Stimulated activated CD8-positive, alpha-beta memory T cell treated with anti-CD3 and anti-CD28 coated beads, Interleukin-4, amount 100 ng/mL, for 4 hours (primary cell): ENCODE data around the gene AFF3.
"Not testable (repeated sequence)": the region's sequence is repeated elsewhere in the genome, so short reads cannot be mapped to it uniquely, and the experiment has no call there.

Experiments
- DNase-seq, 2 donors: peaks; one replicate each; pipeline ENCODE4 v3.0.0-alpha.2; 2020; ENCODE audit warnings: low read depth in 2 of 2, low spot score in 1 of 2

The AFF3 gene

DNA sequence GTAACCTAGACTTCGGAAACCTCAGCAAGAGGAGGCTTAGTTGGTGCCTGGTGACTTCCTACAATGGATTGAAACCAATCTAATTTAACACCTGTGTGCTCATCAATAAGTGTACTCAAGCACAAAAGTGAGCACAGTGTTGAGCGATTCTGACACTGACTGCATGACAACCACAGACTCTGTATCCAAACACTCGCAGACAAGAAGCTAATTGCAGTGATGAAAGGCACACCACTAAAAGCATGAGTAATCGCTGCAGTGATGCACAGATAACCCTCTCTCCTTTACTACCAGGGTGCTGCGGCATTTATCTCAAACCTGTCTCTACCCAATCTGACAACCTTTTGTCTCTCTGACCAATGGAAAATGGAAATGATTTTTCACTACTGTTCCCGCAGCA, 168.1 kb downstream of the AFF3 start:
- DNase-seq: no peak

DNA sequence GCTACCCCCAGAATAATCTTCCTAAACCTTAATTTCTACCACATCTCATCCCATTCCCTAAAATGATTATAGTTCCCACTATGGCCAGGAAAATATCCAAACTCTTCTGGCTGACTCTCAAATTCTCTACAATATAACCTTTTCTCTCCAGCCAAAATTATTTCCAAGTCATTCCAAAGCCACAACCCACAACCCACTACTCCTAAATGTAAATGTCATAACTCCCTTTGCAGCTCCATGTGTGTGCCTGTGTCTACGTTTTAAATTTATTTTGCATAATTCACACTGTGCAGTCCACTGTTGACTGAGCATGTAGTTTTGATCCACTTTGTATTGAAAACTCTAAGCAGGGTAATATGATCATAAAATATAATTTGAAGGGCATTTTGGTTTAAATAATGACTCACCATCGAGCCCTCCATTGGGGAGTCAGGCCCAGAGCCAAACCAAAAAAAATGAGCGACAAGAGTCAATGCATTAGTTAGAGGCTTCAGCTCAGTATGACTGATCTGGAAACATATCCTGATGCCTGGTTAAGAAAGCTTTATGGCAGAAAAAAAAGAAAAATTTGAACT, 171.0 kb downstream of the AFF3 start:
- DNase-seq: no peak

DNA sequence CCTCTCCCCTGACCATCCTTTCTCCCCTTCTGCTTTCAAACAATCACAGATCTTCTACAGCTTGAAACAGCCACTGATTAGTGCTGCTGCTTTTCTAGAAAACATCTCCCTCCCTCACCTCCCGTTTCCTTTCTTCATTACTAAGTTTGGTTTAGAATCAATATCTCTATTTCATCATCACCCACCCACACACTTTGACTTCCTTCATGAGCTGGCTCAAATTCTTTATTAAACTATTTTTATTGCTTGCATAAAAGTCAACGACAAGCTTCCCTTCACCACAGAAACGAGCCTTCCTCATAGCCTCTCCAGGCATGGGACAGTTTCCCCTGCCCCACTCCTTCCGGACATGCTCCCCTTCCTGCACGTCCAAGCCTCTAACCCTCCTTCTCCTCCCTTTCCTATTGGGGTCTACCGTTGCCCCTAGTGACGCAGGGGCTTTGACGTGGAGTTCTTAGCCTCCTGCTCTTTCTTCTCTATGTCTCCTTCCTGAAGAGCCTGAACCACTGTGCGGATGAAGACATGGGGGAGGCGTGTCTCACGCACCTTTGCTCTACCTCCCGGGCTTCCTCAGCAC, 172.0 kb downstream of the AFF3 start:
- DNase-seq: no peak

DNA sequence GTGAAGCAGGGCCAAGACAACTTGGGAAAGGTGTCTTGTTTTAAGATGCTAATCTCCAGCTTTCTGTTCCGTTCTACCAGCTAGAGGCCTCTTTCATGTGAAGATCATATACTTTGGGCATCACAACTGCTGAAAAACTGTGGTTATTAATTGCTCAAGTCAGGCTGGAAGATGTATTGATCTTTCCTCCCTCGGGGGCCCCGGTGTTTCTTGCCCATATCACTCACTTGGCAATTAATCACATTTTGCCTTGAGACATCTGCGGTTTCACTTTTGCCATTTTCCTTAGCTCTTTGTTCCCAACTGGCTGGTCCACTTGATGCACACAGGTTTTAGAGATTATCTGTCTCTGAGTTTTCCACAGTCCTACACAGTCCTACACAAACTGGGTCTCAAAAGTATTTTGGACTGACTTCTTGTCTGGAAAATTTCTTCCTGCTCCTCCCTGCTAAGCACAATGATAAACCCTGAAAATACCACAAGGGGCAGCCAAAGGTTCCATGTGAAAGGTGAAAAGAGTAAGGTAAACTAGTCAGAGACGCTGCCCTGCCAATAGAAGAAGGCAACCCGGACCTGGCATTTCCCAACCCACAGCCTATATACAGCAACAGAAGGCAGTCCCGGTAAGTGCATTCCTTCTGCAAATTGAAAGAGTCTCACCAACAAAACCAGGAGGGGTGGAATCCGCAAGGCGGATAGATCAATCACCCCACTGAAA, 181.0 kb downstream of the AFF3 start:
- no peak for DNase-seq

DNA sequence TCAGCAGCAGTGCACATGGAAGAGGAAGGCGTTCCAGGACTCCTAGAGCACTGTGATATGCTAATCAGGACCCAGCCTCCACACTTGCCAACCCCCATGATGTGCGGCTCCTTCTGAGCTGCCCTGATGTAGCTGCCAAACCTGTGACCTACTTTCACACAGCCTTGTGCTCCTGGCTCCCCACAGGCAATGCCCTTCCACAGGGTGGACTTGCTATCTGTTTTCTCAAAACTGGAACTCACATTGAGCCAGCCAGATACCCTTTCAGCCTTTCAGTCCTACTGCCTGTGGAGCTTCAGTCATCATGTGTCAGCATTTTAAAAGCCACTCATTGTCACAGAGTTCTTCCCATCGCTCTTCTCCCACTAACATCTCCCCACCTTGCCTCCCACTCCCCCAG, 181.6 kb downstream of the AFF3 start:
- no peak for DNase-seq

DNA sequence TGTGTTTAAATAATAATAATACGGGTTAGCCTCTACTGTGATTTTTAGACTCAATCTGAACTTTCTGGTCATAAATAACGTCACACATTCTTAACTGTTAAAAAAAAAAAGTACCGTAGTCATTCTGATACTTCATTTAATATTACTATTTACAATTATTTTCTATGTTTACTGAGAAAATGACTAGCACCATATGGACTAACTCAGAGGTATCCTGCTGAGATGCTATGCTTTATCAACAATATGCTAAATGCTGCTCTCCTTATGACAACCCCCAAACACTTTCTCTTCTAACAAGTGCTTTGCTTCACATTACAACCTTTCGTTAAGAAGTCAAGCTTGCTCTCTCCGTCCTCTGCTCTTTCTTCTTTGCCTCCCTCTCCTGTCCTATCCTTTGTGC, 182.1 kb downstream of the AFF3 start:
- DNase-seq: no peak

DNA sequence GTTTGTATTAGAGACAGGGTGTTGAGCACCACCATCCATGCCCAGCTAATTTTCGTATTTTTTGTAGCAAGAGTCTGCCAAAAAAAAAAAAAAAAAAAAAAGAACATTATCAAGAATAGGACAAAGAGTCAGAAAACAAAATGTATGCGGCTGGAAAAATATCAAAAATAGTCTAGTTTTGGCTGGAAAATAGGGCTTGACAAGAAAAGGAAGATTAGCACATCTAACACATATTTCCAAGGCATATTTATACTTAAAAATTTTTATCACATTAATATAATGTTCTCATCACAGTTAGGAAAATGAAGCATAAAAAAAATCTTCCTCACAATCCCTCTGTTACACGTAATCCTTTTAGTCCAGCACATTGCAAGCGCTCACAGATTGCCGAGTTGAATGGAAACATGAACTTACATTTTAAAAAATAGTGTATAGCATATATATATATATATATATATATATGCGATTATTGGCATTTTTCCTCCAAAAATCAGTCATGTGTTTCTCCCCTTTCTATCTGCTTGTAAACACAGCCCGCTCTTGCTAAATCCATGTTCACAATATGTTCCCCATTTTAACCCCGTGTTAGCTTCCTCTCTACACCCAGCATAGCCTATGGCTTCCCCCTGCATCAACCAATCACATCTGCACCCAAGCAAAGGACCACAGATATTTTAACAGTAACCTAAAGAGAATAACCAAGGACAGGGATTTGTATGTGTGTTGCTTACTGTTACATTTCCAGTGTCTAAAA, 183.0 kb downstream of the AFF3 start:
- DNase-seq: no peak

DNA sequence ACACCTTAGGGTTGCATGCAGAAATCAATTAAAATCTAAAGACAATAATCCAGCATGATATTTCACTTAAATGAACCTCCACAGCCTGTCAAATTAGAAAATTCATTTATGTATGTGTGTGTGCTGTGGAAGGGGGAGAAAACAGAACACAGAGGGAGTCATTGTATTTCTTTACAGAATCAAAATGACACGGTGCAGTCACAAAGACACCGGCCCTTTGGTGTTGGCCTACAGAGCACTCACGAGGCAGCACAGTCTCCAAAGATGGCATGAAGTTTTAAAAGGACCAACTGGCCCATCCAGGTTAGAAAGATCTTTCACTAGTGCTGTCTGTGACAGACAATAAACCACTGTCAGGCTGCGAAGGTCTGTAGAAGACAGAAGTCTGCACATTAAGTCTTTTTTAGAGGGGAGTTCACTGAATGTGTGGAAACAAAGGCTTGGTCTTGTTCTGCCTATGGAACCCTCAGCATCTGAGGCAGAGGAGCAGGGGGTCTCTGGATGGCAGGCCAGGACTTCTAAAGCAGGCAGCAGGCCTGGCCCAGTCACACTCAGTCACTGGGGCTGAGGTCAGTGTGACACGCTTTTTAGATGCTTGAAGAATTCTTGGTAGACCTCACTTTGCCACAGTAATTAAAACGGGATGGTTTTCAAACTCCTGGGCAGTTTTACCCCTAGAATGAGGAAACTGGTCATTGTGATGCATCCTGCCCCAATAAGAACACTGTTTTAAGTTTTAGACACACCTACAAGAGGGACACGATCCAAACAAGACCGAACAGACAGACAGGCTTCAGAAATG, 184.9 kb downstream of the AFF3 start:
- DNase-seq: no peak

DNA sequence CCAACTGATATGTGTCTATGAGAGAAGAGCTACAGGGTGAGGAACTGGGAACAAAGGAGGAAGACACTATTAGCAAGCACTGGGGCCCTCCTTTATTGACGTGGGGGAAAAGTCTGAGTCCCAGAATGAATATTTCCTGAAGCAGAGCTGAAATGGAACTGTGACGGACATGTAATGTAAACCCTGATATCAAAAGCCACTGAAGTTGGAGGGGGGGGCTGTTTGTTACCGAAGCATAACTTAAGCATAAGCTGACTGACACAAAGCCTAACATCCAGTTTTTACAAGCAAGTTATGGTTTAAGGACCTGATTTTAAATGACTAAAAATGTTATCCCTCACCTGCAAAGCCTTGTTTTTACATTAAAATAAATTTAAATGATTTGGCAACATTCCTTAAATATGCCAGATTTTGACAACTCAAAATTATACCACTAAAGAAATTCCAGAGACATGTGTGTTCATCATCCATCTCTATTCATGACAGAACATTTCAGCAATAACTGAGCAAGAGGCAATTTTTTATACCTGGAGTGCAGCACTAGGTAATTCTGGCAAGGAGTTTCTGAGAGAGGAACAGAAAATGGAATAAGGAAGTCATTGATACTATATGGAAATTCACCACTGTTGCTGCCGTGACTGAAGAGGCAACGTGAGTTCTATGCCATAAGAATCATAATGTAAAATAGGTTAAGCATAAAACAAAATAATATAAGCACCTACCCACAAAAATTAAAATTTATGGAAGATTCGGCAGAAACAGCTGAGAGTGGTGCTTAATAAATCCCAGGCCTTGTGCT, 186.0 kb downstream of the AFF3 start:
- DNase-seq: no peak

DNA sequence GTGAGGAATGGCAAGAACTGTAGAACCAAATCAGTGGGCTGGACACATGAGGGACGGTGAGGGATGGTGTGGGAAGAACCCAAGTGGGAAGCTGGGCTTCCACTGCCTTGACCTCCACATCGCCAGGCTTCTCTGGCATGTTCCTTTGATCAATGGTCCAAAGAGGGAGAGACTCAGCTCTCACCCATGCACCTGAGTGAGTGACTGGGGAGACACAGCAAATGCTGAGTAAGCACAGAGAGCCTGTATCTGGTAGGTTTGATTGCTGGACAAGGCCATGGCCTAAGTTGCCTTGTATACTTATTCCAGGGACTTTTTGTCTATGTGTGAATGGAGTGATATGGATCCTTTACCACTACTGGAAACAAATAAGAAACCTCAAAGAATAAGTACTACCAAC, 188.6 kb downstream of the AFF3 start:
- no peak for DNase-seq

DNA sequence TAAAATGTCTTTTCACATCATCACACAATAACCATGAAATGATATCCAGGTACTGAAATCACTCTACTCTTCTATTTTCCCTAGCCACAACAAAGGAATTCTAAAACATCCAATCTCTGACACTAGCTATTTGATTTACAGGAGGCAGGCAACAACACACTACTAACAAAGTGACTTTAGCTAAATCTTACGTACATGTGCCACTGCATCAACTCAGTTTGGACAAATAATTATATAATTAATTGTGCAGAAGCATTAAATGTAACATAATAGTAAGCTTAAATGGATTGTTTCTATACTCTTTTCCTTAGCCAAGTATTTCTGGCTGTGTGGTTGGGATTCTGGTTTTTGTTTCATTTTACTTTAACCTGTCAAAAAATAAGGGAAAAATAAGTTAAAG, 192.4 kb downstream of the AFF3 start:
- no peak for DNase-seq

DNA sequence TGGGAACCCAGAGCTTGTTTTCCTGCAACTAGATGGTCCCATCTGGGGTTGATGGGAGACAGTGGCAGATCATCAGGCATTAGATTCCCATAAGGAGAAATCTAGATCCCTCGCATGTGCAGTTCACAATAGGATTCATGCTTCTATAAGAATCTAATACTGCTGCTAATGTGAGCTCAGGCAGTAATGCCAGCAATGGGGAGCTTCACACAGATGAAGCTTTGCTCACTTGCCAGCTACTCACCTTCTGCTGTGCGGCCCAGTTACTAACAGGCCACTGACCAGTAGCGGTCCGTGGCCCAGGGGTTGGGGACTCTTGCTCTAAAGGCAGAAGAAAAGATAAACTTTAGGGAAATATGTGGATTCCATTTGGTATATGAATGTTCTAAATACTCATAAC, 192.9 kb downstream of the AFF3 start:
- DNase-seq: no peak

DNA sequence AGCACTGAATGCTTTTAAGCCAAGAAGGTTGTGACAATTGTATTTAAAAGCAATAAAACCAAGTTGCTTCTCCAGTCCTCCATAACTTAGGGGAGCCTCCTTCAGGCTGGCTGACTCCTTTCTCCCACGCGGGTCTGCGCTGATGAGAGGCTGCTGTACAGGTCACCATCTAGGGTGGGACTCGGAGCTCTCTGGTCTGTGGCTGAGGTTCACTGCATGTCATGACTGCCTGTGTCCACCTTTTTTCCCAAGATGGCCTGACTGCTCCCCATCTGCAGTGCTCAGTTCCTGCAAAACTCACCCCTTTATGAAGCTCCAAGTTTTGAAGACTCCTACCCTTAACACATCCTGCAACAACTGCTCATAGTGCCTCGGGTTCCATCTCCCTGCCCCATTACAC, 194.4 kb downstream of the AFF3 start:
- no peak for DNase-seq

DNA sequence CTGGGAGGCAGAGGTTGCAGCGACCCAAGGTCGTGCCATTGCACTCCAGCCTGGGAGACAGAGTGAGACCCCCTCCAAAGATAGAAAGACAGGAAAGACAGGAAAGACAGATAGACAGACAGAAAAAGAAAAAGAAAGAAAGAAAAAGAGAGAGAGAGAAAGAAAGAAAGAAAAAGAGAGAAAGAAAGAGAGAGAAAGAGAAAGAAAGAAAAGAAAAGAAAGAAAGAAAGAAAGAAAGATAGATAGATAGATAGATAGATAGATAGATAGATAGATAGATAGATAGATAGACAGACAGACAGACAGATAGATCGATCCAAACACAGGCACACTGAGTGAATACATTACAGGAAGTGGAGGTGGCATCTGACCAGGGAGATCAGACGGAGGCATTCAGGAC, 195.0 kb downstream of the AFF3 start:
- DNase-seq: not testable (repeated sequence)

DNA sequence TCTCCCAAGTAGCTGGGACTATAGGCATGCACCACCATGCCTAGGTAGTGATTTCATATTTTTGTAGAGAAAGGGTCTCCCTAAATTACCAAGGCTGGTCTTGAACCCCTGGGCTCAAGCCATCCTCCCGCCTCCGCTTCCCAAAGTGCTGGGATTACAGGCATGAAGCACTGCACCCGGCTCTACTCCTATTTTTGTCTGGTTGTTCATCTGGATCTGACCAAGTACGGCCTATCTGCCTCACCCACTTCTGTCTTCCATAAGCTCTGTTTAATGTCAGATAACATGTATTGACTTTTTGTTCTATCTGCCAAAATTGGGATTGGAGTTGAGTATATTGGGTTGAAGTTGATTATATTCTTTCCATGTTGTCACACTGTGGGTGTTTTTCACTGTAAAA, 198.4 kb downstream of the AFF3 start:
- no peak for DNase-seq

DNA sequence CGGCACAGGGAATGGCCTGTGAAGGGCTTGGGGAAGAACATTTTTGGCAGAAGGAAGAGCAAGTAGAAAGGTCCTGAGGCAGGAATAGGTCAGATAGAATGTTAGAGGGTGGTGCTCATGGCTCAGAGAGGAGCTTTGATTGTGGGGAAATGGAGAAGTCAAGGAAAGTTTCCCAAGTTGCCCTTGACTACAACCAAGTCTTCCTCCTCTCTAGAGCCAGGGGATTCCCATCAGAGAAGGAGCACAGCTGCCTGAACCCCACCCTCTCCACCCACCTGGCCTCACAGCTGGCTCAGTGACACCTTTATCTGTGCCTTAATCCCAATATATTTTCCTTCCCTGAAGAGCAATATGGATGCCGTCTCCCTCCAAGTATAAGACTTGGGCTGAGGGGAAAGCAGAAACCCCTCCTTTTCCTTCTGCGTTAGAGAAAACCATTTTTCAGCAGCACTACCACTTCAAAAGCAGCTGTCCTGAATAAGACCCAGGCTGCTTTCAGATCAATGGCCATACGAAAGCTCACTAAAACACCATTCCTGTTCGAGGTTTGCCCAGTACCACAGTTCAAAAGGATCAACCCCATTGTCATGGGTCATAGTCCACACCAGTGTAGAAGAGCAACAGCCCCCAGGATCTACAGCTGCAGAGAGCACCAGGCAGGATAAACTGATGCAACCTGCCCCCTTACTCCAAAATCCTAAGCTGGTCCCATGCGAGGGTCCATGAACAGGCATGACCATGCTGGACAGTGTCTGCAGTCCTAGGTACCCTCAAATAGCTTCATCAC, 199.6 kb downstream of the AFF3 start:
- DNase-seq: no peak

DNA sequence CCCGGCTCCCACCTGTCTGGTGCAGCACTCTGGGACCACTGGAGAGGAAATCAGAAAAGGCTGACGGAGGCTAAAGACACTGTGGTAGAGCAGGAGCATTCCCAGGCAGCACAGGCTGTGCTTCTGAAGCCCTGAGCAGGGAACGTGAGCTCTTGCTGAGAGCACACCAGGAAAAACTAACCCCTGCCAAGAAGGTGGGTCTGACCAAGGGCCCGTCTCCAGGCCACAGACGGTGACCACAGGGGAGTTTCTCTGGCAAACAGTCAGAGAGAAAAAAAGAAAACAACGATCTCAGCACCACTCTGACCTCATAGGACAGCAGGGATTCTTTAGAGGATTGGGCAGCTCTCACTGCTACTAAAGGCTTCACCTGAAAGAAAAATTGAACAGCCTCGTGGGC, 201.4 kb downstream of the AFF3 start:
- no peak for DNase-seq

DNA sequence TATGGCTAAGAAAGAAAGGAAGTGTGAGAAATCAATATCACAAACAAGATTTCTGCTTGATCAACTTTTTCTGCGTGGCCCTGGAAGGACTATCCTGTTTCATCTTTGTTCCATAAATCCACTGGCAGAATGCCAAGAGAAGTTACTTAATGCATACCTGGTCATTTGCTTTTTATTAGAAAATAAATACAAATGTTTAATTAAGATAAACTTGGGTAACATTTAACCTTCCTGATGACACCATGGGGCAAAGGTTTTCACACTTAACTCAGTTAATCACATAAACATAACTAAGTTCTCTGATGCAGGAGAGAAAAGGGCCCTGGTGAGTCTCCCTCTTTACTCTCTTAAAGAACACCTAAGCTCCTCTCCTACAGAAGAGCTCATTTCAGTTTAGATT, 203.3 kb downstream of the AFF3 start:
- no peak for DNase-seq

DNA sequence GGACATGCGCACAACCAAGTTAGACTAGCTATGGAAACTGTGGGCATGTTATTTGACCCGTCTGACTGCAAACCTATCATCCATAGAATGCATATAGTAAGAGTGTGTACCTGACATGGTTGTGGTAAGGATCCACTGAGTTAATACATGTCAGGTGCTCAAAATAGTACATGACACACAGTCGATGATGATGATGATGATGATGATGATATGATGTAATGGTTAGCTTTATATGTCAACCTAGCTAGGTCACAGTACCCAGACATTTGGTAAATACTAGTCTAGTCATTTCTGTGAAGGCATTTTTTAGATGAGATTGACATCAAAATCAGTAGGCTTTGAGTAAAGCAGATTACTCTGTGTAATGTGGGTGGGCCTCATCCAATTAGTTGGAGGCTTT, 204.1 kb downstream of the AFF3 start:
- no peak for DNase-seq

DNA sequence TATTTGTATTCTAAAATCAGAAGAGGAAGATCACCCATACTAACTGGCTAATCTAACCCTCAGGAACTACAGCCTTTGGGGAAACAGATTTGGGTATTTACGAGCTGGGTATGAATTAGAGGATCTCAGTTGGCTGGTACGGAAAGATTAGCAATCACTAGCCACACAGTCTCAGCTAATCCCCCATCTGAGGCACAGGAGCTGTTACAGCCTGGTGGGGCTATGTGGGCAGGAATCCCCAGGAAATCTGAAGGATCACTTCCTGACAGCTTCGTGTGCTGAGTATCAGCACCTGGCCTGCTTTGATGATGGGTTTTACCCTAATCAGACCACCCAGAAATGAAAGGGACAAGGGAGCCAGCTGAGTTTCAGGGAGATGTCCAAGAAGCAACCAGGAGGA, 206.3 kb downstream of the AFF3 start:
- DNase-seq: no peak
